A673 (cell line): Measurements from ENCODE around the gene KLHL11.

Experiments
- CTCF ChIP-seq: fragments of 300-800, 200-600 bp; sonication (generic); conservative IDR thresholded peaks from 2 replicates; pipeline ENCODE4 v1.5.1; 2017; ENCODE audit warnings: low read depth, mild to moderate bottlenecking, antibody characterized with exemption, low read length, moderate library complexity, mixed read lengths
- EZH2 ChIP-seq: fragments of 200-600 bp; sonication (generic); IDR thresholded peaks from 2 replicates; pipeline ENCODE4 v1.6.1; 2017; ENCODE audit warnings: borderline replicate concordance, low read depth, mild to moderate bottlenecking, mixed read lengths, antibody characterized with exemption, low read length; ENCODE audit not compliant: poor library complexity, severe bottlenecking

- TF ChIP-seq CTCF (no peak), EZH2 (no peak)
Observed at GRCh38 chr17:41812381-41813151, 52.7 kb downstream of the KLHL11 start, which contains the start of gene FKBP10.
